Measurements from ENCODE around the gene PRSS8.

PRSS8 gene

DNA sequence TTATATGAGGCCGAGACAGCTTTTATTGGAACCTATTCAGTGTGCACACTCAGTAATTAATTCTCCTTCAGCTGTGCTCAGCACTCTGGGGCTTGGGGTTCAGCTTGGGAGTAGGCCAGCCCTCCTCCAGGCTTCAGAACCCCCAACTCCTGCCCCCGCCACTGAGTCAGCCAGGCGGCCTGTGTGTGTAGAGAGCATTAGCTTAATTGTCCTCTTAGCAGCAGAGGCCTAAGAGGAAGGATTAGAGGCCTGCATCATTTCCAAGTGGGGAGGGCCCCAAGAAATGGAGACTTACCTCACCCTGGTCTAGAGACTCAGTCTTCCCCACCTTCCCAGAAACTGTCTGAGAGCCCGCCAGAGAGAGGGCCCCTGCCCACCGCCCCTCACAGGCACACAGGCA is 47.6 kb downstream of the PRSS8 start:
- H3K27me3 ChIP-seq (replicated peaks in 2 of 5; ENCODE audit: control insufficient read depth in 4 of 5, insufficient read depth in 5 of 5, low read length in 4 of 5): no peaks in the 10 kb centered on the region
- no peak for DNase-seq
- POLR2A ChIA-PET: no interaction called here
- 100% methylated on average over 1 of the region's 5 CpGs for WGBS (ENCODE audit: insufficient coverage)
- no peak overlapping the region for H3K27ac ChIP-seq (ENCODE audit: insufficient read depth in 1 of 2, low read depth in 1 of 2, low read length in 2 of 2, poor library complexity in 1 of 2, severe bottlenecking in 2 of 2)
- no peaks in the 10 kb centered on the region for H3K9me3 ChIP-seq (ENCODE audit: control extremely low read depth in 1 of 5, control insufficient read depth in 4 of 5, insufficient read depth in 2 of 5, low read depth in 1 of 5, low read length in 4 of 5)
- H3K4me3 ChIP-seq (ENCODE audit: control insufficient read depth in 1 of 7, extremely low read depth in 1 of 7, insufficient read depth in 4 of 7, low read depth in 2 of 7, low read length in 6 of 7): no peak overlapping the region
- CTCF ChIA-PET: no interaction called here
- H3K36me3 ChIP-seq (ENCODE audit: control insufficient read depth in 4 of 4, insufficient read depth in 4 of 4, low read length in 3 of 4): peaks cover 2 to 63% (median 47%) of the 10 kb centered on the region in 4 experiments
- no peaks in the 10 kb centered on the region for H3K4me1 ChIP-seq (ENCODE audit: control extremely low read depth in 1 of 4, control insufficient read depth in 4 of 4, insufficient read depth in 4 of 4, low read length in 3 of 4)

DNA sequence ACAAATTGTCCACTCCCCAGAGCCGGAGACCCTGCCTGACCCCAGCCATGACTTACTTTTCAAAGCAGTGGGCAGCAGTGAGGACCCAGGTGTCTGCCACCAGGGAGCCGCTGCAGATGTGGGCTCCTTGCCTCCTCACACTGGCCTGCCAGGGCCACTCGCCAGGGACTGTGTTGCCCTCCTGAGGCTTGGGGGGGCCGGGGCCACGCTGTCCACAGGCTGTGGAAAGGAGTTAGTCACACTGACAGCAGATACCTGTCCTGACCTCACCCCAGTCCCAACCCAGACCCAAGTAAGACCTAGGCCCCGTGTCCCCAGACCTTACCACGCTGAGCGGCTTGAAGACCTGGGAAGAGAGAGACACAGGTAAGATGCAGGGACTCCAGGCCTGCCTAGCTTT is 48.0 kb downstream of the PRSS8 start:
- Histone ChIP-seq H3K4me3 (ENCODE audit: control insufficient read depth in 1 of 7, extremely low read depth in 1 of 7, insufficient read depth in 4 of 7, low read depth in 2 of 7, low read length in 6 of 7) (no peak overlapping the region), H3K9me3 (ENCODE audit: control extremely low read depth in 1 of 5, control insufficient read depth in 4 of 5, insufficient read depth in 2 of 5, low read depth in 1 of 5, low read length in 4 of 5) (no peaks in the 10 kb centered on the region), H3K36me3 (ENCODE audit: control insufficient read depth in 4 of 4, insufficient read depth in 4 of 4, low read length in 3 of 4) (peaks cover 2 to 68% (median 50%) of the 10 kb centered on the region in 4 experiments), H3K4me1 (ENCODE audit: control extremely low read depth in 1 of 4, control insufficient read depth in 4 of 4, insufficient read depth in 4 of 4, low read length in 3 of 4) (no peaks in the 10 kb centered on the region), H3K27me3 (replicated peaks in 2 of 5; ENCODE audit: control insufficient read depth in 4 of 5, insufficient read depth in 5 of 5, low read length in 4 of 5) (no peaks in the 10 kb centered on the region), H3K27ac (ENCODE audit: insufficient read depth in 1 of 2, low read depth in 1 of 2, low read length in 2 of 2, poor library complexity in 1 of 2, severe bottlenecking in 2 of 2) (no peak overlapping the region)
- WGBS (ENCODE audit: insufficient coverage): 100% methylated on average over 3 of the region's 8 CpGs
- CTCF ChIA-PET: no interaction called here
- POLR2A ChIA-PET: no interaction called here
- no peak for DNase-seq

DNA sequence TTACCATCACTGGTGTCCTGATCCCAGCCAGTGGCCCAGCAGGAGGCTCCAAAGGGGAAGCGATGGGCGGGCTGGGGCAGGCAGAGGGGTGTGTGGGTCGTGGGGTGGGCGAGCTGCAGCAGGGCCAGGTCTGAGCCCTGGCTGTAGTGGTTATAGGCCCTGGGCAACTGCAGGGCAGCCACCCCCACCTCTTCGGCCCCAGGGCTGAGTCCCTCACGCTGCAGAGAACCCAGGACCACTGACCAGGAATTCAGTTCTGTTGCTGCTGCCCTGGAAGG is 49.0 kb downstream of the PRSS8 start:
- no peaks in the 10 kb centered on the region for H3K27me3 ChIP-seq (replicated peaks in 2 of 5; ENCODE audit: control insufficient read depth in 4 of 5, insufficient read depth in 5 of 5, low read length in 4 of 5)
- H3K9me3 ChIP-seq (ENCODE audit: control extremely low read depth in 1 of 5, control insufficient read depth in 4 of 5, insufficient read depth in 2 of 5, low read depth in 1 of 5, low read length in 4 of 5): no peaks in the 10 kb centered on the region
- peaks cover 2 to 77% (median 51%) of the 10 kb centered on the region in 4 experiments for H3K36me3 ChIP-seq (ENCODE audit: control insufficient read depth in 4 of 4, insufficient read depth in 4 of 4, low read length in 3 of 4)
- DNase-seq: no peak
- ChIA-PET POLR2A (no interaction called here), CTCF (interaction anchor here (1.3 to 2.2 kb wide), 2 partner anchors 11 to 56 kb away, joined by 5 to 6 read pairs; no protein-coding TSS in a partner anchor)
- H3K4me1 ChIP-seq (ENCODE audit: control extremely low read depth in 1 of 4, control insufficient read depth in 4 of 4, insufficient read depth in 4 of 4, low read length in 3 of 4): peaks cover 0 to 2% (median under 1%) of the 10 kb centered on the region in 4 experiments
- 93% methylated on average over 5 of the region's 6 CpGs for WGBS (ENCODE audit: insufficient coverage)
- H3K4me3 ChIP-seq (ENCODE audit: control insufficient read depth in 1 of 7, extremely low read depth in 1 of 7, insufficient read depth in 4 of 7, low read depth in 2 of 7, low read length in 6 of 7): no peak overlapping the region
- peak overlapping the region in 1 of 2 experiments; percentile 43 for H3K27ac ChIP-seq (ENCODE audit: insufficient read depth in 1 of 2, low read depth in 1 of 2, low read length in 2 of 2, poor library complexity in 1 of 2, severe bottlenecking in 2 of 2)

DNA sequence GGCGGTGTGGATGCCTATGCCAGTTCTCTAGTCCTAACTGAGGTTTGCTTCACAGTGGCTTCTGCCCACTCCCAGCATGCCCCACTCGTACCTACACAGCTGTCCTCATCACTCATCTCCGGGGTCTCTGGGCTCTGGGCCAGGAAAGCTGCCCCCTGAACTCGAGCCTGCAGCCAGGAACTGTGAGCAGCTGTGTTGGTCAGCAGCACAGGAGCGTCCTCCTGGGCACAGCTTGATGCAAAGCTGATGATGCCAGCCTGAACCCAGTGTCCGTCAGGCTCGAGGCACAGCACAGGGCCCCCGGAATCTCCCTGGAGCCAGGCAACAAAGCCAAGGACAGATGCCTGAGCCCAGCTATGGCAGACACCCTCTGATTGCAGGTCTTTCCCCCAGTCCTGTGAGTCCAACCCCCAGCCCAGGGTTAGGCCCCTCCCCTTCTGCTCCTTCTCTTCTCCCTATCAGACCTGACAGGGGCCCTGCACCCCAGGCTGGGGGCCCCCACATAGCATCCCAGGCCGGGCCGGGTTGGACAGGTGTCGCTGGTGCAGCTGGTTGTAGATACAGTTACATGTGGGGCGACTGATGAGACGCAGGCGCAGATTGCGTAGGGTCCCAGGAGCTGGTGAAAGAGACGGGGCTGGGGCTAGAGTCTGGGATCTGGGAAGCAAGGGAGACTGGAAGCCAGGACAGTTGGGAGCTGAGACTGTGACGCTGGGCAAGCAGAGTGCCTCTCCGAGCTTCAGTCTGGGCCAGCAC is 49.5 kb downstream of the PRSS8 start:
- no peak overlapping the region for H3K4me3 ChIP-seq (ENCODE audit: control insufficient read depth in 1 of 7, extremely low read depth in 1 of 7, insufficient read depth in 4 of 7, low read depth in 2 of 7, low read length in 6 of 7)
- no peaks in the 10 kb centered on the region for H3K9me3 ChIP-seq (ENCODE audit: control extremely low read depth in 1 of 5, control insufficient read depth in 4 of 5, insufficient read depth in 2 of 5, low read depth in 1 of 5, low read length in 4 of 5)
- H3K4me1 ChIP-seq (ENCODE audit: control extremely low read depth in 1 of 4, control insufficient read depth in 4 of 4, insufficient read depth in 4 of 4, low read length in 3 of 4): peaks cover 0 to 2% (median under 1%) of the 10 kb centered on the region in 4 experiments
- 97% methylated on average over 12 of the region's 18 CpGs for WGBS (ENCODE audit: insufficient coverage)
- DNase-seq: no peak
- H3K36me3 ChIP-seq (ENCODE audit: control insufficient read depth in 4 of 4, insufficient read depth in 4 of 4, low read length in 3 of 4): peaks cover 5 to 79% (median 54%) of the 10 kb centered on the region in 4 experiments
- H3K27me3 ChIP-seq (replicated peaks in 2 of 5; ENCODE audit: control insufficient read depth in 4 of 5, insufficient read depth in 5 of 5, low read length in 4 of 5): no peaks in the 10 kb centered on the region
- H3K27ac ChIP-seq (ENCODE audit: insufficient read depth in 1 of 2, low read depth in 1 of 2, low read length in 2 of 2, poor library complexity in 1 of 2, severe bottlenecking in 2 of 2): no peak overlapping the region
- ChIA-PET POLR2A (interaction anchor here (0.6 kb wide), 2 partner anchors 28 to 240 kb away, joined by 4 read pairs; no protein-coding TSS in a partner anchor), CTCF (interaction anchor here (1.2 to 2.2 kb wide), 3 partner anchors 10 to 56 kb away, joined by 3 to 6 read pairs (median 5); no protein-coding TSS in a partner anchor)

DNA sequence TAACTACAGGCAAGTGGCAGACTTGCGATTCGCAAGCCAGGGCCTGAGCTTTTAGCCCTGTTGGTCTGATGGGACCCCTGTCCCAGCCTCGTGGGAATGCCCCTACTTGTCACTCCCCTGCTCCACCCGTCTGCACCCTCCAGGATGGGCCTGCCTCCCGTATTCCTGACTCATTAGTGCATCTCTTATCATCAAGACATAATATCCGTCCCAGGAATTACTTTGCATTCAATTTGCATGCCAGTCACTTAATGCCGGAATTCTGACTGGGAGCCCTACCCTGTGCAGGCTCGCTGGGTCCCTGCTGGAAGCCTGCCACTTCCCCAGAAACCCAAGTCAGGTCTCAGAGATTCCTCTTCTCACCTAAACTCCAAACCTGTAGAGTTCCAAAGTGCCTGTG is 50.1 kb downstream of the PRSS8 start:
- no peak for DNase-seq
- 93% methylated on average over 8 of the region's 8 CpGs for WGBS (ENCODE audit: insufficient coverage)
- Histone ChIP-seq H3K4me1 (ENCODE audit: control extremely low read depth in 1 of 4, control insufficient read depth in 4 of 4, insufficient read depth in 4 of 4, low read length in 3 of 4) (peaks cover 0 to 2% (median under 1%) of the 10 kb centered on the region in 4 experiments), H3K27me3 (replicated peaks in 2 of 5; ENCODE audit: control insufficient read depth in 4 of 5, insufficient read depth in 5 of 5, low read length in 4 of 5) (no peaks in the 10 kb centered on the region), H3K27ac (ENCODE audit: insufficient read depth in 1 of 2, low read depth in 1 of 2, low read length in 2 of 2, poor library complexity in 1 of 2, severe bottlenecking in 2 of 2) (no peak overlapping the region), H3K9me3 (ENCODE audit: control extremely low read depth in 1 of 5, control insufficient read depth in 4 of 5, insufficient read depth in 2 of 5, low read depth in 1 of 5, low read length in 4 of 5) (no peaks in the 10 kb centered on the region), H3K36me3 (ENCODE audit: control insufficient read depth in 4 of 4, insufficient read depth in 4 of 4, low read length in 3 of 4) (peaks cover 8 to 79% (median 54%) of the 10 kb centered on the region in 4 experiments), H3K4me3 (ENCODE audit: control insufficient read depth in 1 of 7, extremely low read depth in 1 of 7, insufficient read depth in 4 of 7, low read depth in 2 of 7, low read length in 6 of 7) (no peak overlapping the region)
- CTCF ChIA-PET: interaction anchor here (1.2 to 2.2 kb wide), 3 partner anchors 10 to 57 kb away, joined by 3 to 6 read pairs (median 5); no protein-coding TSS in a partner anchor
- POLR2A ChIA-PET: interaction anchor here (0.6 kb wide), 1 partner anchor 240 kb away, joined by 4 read pairs; no protein-coding TSS in a partner anchor

DNA sequence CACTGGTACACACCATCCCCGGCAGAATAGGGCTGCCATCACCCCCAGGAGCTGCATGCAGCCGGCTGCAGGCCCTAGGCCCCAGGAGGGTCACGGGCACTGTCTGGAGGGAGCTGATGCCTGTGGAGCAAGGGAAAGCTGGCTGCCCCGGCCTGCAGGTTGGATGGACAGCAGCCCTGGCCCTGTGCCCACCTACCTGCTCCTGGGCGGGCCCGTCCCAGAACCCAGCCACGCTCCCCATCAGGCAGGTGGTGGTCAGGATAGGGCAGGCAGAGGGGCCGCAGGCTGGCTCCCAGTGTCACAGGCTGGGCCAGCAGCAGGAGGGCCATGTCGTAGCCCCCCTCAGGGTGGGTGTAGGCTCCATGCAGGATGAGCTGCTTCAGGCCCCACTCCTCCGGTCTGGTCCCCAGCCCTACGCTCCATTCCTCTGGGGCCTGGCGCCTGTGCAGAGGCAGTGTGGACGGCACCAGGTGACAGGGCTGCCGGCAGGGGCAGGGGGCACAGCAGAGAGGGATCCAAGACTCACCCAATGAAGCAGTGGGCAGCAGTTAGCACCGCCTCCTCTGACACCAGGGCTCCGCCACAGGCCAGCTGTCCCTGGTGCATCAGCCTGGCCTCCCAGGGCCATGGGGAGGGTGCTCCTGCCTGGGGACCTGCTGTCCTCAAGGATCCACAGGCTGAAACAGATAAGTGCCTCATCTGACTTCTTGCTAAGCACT is 50.8 kb downstream of the PRSS8 start:
- Histone ChIP-seq H3K27ac (ENCODE audit: insufficient read depth in 1 of 2, low read depth in 1 of 2, low read length in 2 of 2, poor library complexity in 1 of 2, severe bottlenecking in 2 of 2) (no peak overlapping the region), H3K4me1 (ENCODE audit: control extremely low read depth in 1 of 4, control insufficient read depth in 4 of 4, insufficient read depth in 4 of 4, low read length in 3 of 4) (peaks cover 0 to 2% (median 2%) of the 10 kb centered on the region in 4 experiments), H3K36me3 (ENCODE audit: control insufficient read depth in 4 of 4, insufficient read depth in 4 of 4, low read length in 3 of 4) (peaks cover 8 to 81% (median 57%) of the 10 kb centered on the region in 4 experiments), H3K4me3 (ENCODE audit: control insufficient read depth in 1 of 7, extremely low read depth in 1 of 7, insufficient read depth in 4 of 7, low read depth in 2 of 7, low read length in 6 of 7) (no peak overlapping the region), H3K9me3 (ENCODE audit: control extremely low read depth in 1 of 5, control insufficient read depth in 4 of 5, insufficient read depth in 2 of 5, low read depth in 1 of 5, low read length in 4 of 5) (no peaks in the 10 kb centered on the region), H3K27me3 (replicated peaks in 2 of 5; ENCODE audit: control insufficient read depth in 4 of 5, insufficient read depth in 5 of 5, low read length in 4 of 5) (no peaks in the 10 kb centered on the region)
- 97% methylated on average over 16 of the region's 16 CpGs for WGBS (ENCODE audit: insufficient coverage)
- DNase-seq: no peak
- CTCF ChIA-PET: interaction anchor here (1.2 to 2.2 kb wide), 2 partner anchors 9 to 16 kb away, joined by 3 to 6 read pairs; no protein-coding TSS in a partner anchor
- POLR2A ChIA-PET: interaction anchor here (1.2 kb wide), 1 partner anchor 69 kb away, joined by 4 read pairs; no protein-coding TSS in a partner anchor

Data from common myeloid progenitor, CD34-positive (primary cell).